Measurements from ENCODE around the gene SMYD3.
A peak's percentile ranks its signal among the peaks of the same experiment; 100 is the strongest.

SMYD3 gene

GRCh38 chr1:246000638-246001015, 506.5 kb downstream of the SMYD3 start:
- no peaks in the 10 kb centered on the region for H3K36me3 ChIP-seq (replicated peaks)
- TF ChIP-seq CTCF (IDR thresholded peaks at IDR 0.05; ENCODE audit: low read depth, low read length, missing control alignments): no peak
- no peak overlapping the region for H3K4me3 ChIP-seq (ENCODE audit: low read depth, low read length)
- no peaks in the 10 kb centered on the region for H3K27me3 ChIP-seq (replicated peaks)
- H3K27ac ChIP-seq: no peak overlapping the region
- DNase-seq: no peak
- in situ Hi-C loops (cut with HindIII; ENCODE audit: low pct_ligation_motif_present, low sequenced_read_pairs): no loop called here

GRCh38 chr1:245999697-246000637, 507.1 kb downstream of the SMYD3 start:
- in situ Hi-C loops (cut with HindIII; ENCODE audit: low pct_ligation_motif_present, low sequenced_read_pairs): no loop called here
- DNase-seq: no peak
- Histone ChIP-seq H3K27ac (no peak overlapping the region), H3K36me3 (replicated peaks) (no peaks in the 10 kb centered on the region), H3K27me3 (replicated peaks) (no peaks in the 10 kb centered on the region), H3K4me3 (ENCODE audit: low read depth, low read length) (no peak overlapping the region)
- TF ChIP-seq CTCF (IDR thresholded peaks at IDR 0.05; ENCODE audit: low read depth, low read length, missing control alignments): no peak

- Histone ChIP-seq H3K27me3 (replicated peaks) (no peaks in the 10 kb centered on the region), H3K36me3 (replicated peaks) (no peaks in the 10 kb centered on the region), H3K4me3 (ENCODE audit: low read depth, low read length) (no peak overlapping the region), H3K27ac (no peak overlapping the region)
- TF ChIP-seq CTCF (IDR thresholded peaks at IDR 0.05; ENCODE audit: low read depth, low read length, missing control alignments): no peak
- in situ Hi-C loops (cut with HindIII; ENCODE audit: low pct_ligation_motif_present, low sequenced_read_pairs): no loop called here
- DNase-seq: peak; percentile 22
These were observed 509.4 kb downstream of the SMYD3 start for GRCh38 chr1:245997471-245998258.

GRCh38 chr1:245996811-245997210, 510.3 kb downstream of the SMYD3 start:
- TF ChIP-seq CTCF (IDR thresholded peaks at IDR 0.05; ENCODE audit: low read depth, low read length, missing control alignments): no peak
- H3K27me3 ChIP-seq (replicated peaks): no peaks in the 10 kb centered on the region
- H3K27ac ChIP-seq: no peak overlapping the region
- DNase-seq: no peak
- H3K36me3 ChIP-seq (replicated peaks): no peaks in the 10 kb centered on the region
- in situ Hi-C loops (cut with HindIII; ENCODE audit: low pct_ligation_motif_present, low sequenced_read_pairs): no loop called here
- H3K4me3 ChIP-seq (ENCODE audit: low read depth, low read length): no peak overlapping the region

- H3K27me3 ChIP-seq (replicated peaks): no peaks in the 10 kb centered on the region
- no peak for DNase-seq
- in situ Hi-C loops (cut with HindIII; ENCODE audit: low pct_ligation_motif_present, low sequenced_read_pairs): no loop called here
- no peaks in the 10 kb centered on the region for H3K36me3 ChIP-seq (replicated peaks)
- H3K27ac ChIP-seq: no peak overlapping the region
- no peak for TF ChIP-seq CTCF (IDR thresholded peaks at IDR 0.05; ENCODE audit: low read depth, low read length, missing control alignments)
- H3K4me3 ChIP-seq (ENCODE audit: low read depth, low read length): no peak overlapping the region
These were observed 511.6 kb downstream of the SMYD3 start for GRCh38 chr1:245995474-245995873.
